Hepatocyte (in vitro differentiated cells): ENCODE results near the gene RHEX. TPM values are rescaled to one million over a fixed set of nuclear protein-coding genes. Genes with fewer than 3 reads are reported as not detected.
A peak's percentile ranks its signal among the peaks of the same experiment; 100 is the strongest.

ENCODE experiments used
- DNase-seq: peaks from one replicate; pipeline ENCODE4 v3.0.0-alpha.2; 2016; ENCODE audit warnings: low spot score
- H2AFZ ChIP-seq: fragments of 200-600 bp; sonication (generic); 2 replicates; pipeline ENCODE4 v1.6.0; 2016; ENCODE audit warnings: antibody characterized with exemption, mild to moderate bottlenecking
- H3K27ac ChIP-seq: fragments of 200-600 bp; sonication (generic); 2 replicates; pipeline ENCODE4 v1.5.1; 2016; ENCODE audit warnings: mild to moderate bottlenecking
- H3K27me3 ChIP-seq: fragments of 200-600 bp; sonication (generic); 2 replicates; pipeline ENCODE4 v1.6.1; 2016
- H3K36me3 ChIP-seq: fragments of 200-600 bp; sonication (generic); replicated peaks from 2 replicates; pipeline ENCODE4 v1.5.1; 2016; ENCODE audit warnings: low read depth; ENCODE audit not compliant: insufficient read depth
- H3K4me1 ChIP-seq: fragments of 200-600 bp; sonication (generic); 2 replicates; pipeline ENCODE4 v1.5.1; 2016; ENCODE audit warnings: mild to moderate bottlenecking, moderate library complexity; ENCODE audit not compliant: insufficient read depth
- H3K4me2 ChIP-seq: fragments of 200-600 bp; sonication (generic); 2 replicates; pipeline ENCODE4 v1.6.0; 2016
- H3K4me3 ChIP-seq: fragments of 200-600 bp; sonication (generic); 2 replicates; pipeline ENCODE4 v1.5.1; 2016; ENCODE audit warnings: mild to moderate bottlenecking
- H3K79me2 ChIP-seq: fragments of 200-600 bp; sonication (generic); 2 replicates; pipeline ENCODE4 v1.6.0; 2017; ENCODE audit warnings: mild to moderate bottlenecking
- H3K9me2 ChIP-seq: fragments of 200-600 bp; sonication (generic); replicated peaks from 2 replicates; pipeline ENCODE4 v1.6.0; 2017; ENCODE audit warnings: mild to moderate bottlenecking; ENCODE audit not compliant: insufficient read depth
- H3K9me3 ChIP-seq: fragments of 200-600 bp; sonication (generic); 2 replicates; pipeline ENCODE4 v1.5.1; 2016; ENCODE audit warnings: low read depth, mild to moderate bottlenecking
- H4K20me1 ChIP-seq: fragments of 200-600 bp; sonication (generic); 2 replicates; pipeline ENCODE4 v1.6.0; 2016; ENCODE audit warnings: mild to moderate bottlenecking; ENCODE audit not compliant: insufficient read depth, poor library complexity, severe bottlenecking
- CTCF ChIP-seq: fragments of 200-600 bp; sonication (generic); IDR thresholded peaks from 2 replicates; pipeline ENCODE4 v1.5.1; 2016; ENCODE audit warnings: antibody characterized with exemption, mild to moderate bottlenecking; ENCODE audit not compliant: poor library complexity
- EZH2 ChIP-seq: fragments of 200-600 bp; sonication (generic); IDR thresholded peaks from 2 replicates; pipeline ENCODE4 v1.6.1; 2016; ENCODE audit warnings: antibody characterized with exemption, mild to moderate bottlenecking, borderline replicate concordance
- EZH2phosphoT487 ChIP-seq: fragments of 200-600 bp; sonication (generic); IDR thresholded peaks from one replicate; pipeline ENCODE4 v1.6.1; 2018; ENCODE audit warnings: antibody characterized with exemption, mild to moderate bottlenecking, low read depth, moderate library complexity; ENCODE audit not compliant: unreplicated experiment, severe bottlenecking
- WGBS: methylation state at CpG from one replicate; pipeline ENCODE4 v1.1.6; 2016; ENCODE audit warnings: low lambda C conversion rate; ENCODE audit errors: missing lambda C conversion rate; 5-methylcytosine and 5-hydroxymethylcytosine counted together
- polyA plus RNA-seq: library from polyadenylated mRNA; unstranded; fragments of >200 nt; fragmentation: Nextera tagmentation; extraction: Ambion mirVana; gene quantifications from 2 replicates; pipeline ENCODE4 v1.2.1, GENCODE V29; 2016
- total RNA-seq: library from RNA; depleted of rRNA; stranded (reverse); fragments of >200 nt; gene quantifications from 2 replicates; pipeline ENCODE4 v1.2.3, GENCODE V29; 2014

RHEX gene
- total and polyA plus RNA-seq, 2 experiments from 2014 or later, result 0.51 TPM; not detected in 1

GRCh38 chr1:206110820-206111219 is 57.8 kb downstream of the RHEX start:
- H3K4me1 ChIP-seq, result no peaks in the 10 kb centered on the region
- 96% methylated on average over 3 of the region's 3 CpGs for WGBS
- no peaks in the 10 kb centered on the region for H3K36me3 ChIP-seq
- TF ChIP-seq CTCF (no peak), EZH2 (no peak), EZH2phosphoT487 (no peak)
- peaks cover 4% of the 10 kb centered on the region for H3K27me3 ChIP-seq
- DNase-seq, result no peak
- H3K79me2 ChIP-seq, result no peaks in the 10 kb centered on the region
- H2AFZ ChIP-seq, result no peak overlapping the region
- H3K9me2 ChIP-seq, result no peaks in the 10 kb centered on the region
- H3K4me3 ChIP-seq, result no peak overlapping the region
- no peak overlapping the region for H3K4me2 ChIP-seq
- H3K9me3 ChIP-seq, result no peaks in the 10 kb centered on the region
- no peaks in the 10 kb centered on the region for H4K20me1 ChIP-seq
- H3K27ac ChIP-seq, result no peak overlapping the region

- Histone ChIP-seq H2AFZ (no peak overlapping the region), H3K79me2 (no peaks in the 10 kb centered on the region), H3K27me3 (peaks cover 6% of the 10 kb centered on the region), H3K4me1 (no peaks in the 10 kb centered on the region), H3K36me3 (no peaks in the 10 kb centered on the region), H3K4me2 (no peak overlapping the region), H4K20me1 (no peaks in the 10 kb centered on the region), H3K27ac (no peak overlapping the region), H3K9me3 (no peaks in the 10 kb centered on the region), H3K9me2 (no peaks in the 10 kb centered on the region), H3K4me3 (no peak overlapping the region)
- TF ChIP-seq CTCF (no peak), EZH2phosphoT487 (no peak), EZH2 (no peak)
- 89% methylated on average over 6 of the region's 6 CpGs for WGBS
- DNase-seq, result peak; percentile 37
Observed at GRCh38 chr1:206111271-206111927, 58.4 kb downstream of the RHEX start.

- Histone ChIP-seq H3K27ac (no peak overlapping the region), H2AFZ (no peak overlapping the region), H3K4me3 (no peak overlapping the region), H3K36me3 (no peaks in the 10 kb centered on the region), H3K4me1 (no peaks in the 10 kb centered on the region), H4K20me1 (no peaks in the 10 kb centered on the region), H3K9me3 (no peaks in the 10 kb centered on the region), H3K27me3 (peaks cover 13% of the 10 kb centered on the region), H3K9me2 (no peaks in the 10 kb centered on the region), H3K4me2 (no peak overlapping the region), H3K79me2 (no peaks in the 10 kb centered on the region)
- WGBS, result 63% methylated on average over 9 of the region's 9 CpGs
- TF ChIP-seq EZH2, result no peak
- TF ChIP-seq EZH2phosphoT487, result no peak
- TF ChIP-seq CTCF, result no peak
- DNase-seq, result no peak
Observed at GRCh38 chr1:206112600-206113301, 59.8 kb downstream of the RHEX start.
